Endothelial cell of umbilical vein (primary cell): ENCODE data around the gene CUZD1. TPM values are rescaled to one million over a fixed set of nuclear protein-coding genes. Genes with fewer than 3 reads are reported as not detected.

Source experiments
- BruUV-seq: library from RNA; stranded (reverse); fragments of 400-500 nt; replicated peaks from 2 replicates; lab custom pipeline; 2021; lab: Mats Ljungman, UMichigan
- CTCF ChIA-PET: fragments of 300-600, 350-600 bp; sonication (Branson Sonifier 250); formaldehyde crosslinking; loops from one replicate; lab custom pipeline; 2021; ENCODE audit warnings: antibody characterized with exemption, inconsistent platforms; lab: Charles Lee
- POLR2A ChIA-PET: fragments of 300-600, 350-600 bp; sonication (Branson Sonifier 250); formaldehyde crosslinking; loops from one replicate; lab custom pipeline; 2021; ENCODE audit warnings: antibody characterized with exemption, inconsistent platforms; lab: Charles Lee
- DNase-seq: peaks from one replicate; pipeline ENCODE4 v3.0.0-alpha.2; 2011; ENCODE audit warnings: low read depth, low spot score
- FAIRE-seq: peaks from 2 replicates; lab custom pipeline; 2011; peaks lifted over from hg19 to GRCh38; lab: Jason Lieb, UNC
- H2AFZ ChIP-seq: 2 replicates; pipeline ENCODE4 v1.6.0; 2012; ENCODE audit warnings: low read depth, low read length, control low read depth, inconsistent platforms
- H3K27ac ChIP-seq: 2 replicates; pipeline ENCODE4 v1.5.1; 2011; ENCODE audit warnings: low read depth, mild to moderate bottlenecking, control low read depth, low read length, moderate library complexity; ENCODE audit not compliant: insufficient read depth
- H3K27me3 ChIP-seq, 2 experiments: 2 replicates each; pipeline versions ENCODE4 v1.6.0 to v1.6.1; 2011; ENCODE audit warnings: low read length in 2 of 2, mixed read lengths in 1 of 2; ENCODE audit not compliant: control insufficient read depth in 2 of 2, insufficient read depth in 2 of 2
- H3K36me3 ChIP-seq, 2 experiments: 2 replicates in 1 of 2; 3 replicates in 1 of 2; pipeline ENCODE4 v1.5.1; 2011; ENCODE audit warnings: low read length in 2 of 2, mild to moderate bottlenecking in 1 of 2, moderate library complexity in 1 of 2; ENCODE audit not compliant: control insufficient read depth in 2 of 2, insufficient read depth in 2 of 2; ENCODE audit errors: extremely low read depth in 1 of 2
- H3K4me1 ChIP-seq: 3 replicates; pipeline ENCODE4 v1.5.1; 2011; ENCODE audit warnings: mild to moderate bottlenecking, low read length; ENCODE audit not compliant: control insufficient read depth, insufficient read depth; ENCODE audit errors: extremely low read depth
- H3K4me2 ChIP-seq: 2 replicates; pipeline ENCODE4 v1.6.1; 2011; ENCODE audit warnings: low read length, control low read depth, mixed read lengths; ENCODE audit not compliant: insufficient read depth
- H3K4me3 ChIP-seq, 3 experiments: fragments of 200-600 bp in 1 of 3; sonication (generic), shearing (Covaris generic) in 1 of 3; replicated peaks in 1 of 3; 2 replicates each; pipeline ENCODE4 v1.5.1; 2011 to 2016; ENCODE audit warnings: control low read depth in 3 of 3, low read length in 3 of 3, mild to moderate bottlenecking in 2 of 3, inconsistent platforms in 1 of 3, low read depth in 1 of 3, moderate library complexity in 1 of 3; ENCODE audit not compliant: insufficient read depth in 1 of 3
- H3K79me2 ChIP-seq: 2 replicates; pipeline ENCODE4 v1.6.0; 2012; ENCODE audit warnings: low read length, inconsistent platforms; ENCODE audit not compliant: control insufficient read depth, insufficient read depth
- H3K9ac ChIP-seq: replicated peaks from 2 replicates; pipeline ENCODE3; 2011; ENCODE audit warnings: low read length, control low read depth; ENCODE audit not compliant: insufficient read depth; ENCODE audit errors: extremely low read depth
- H3K9me1 ChIP-seq: replicated peaks from 3 replicates; pipeline ENCODE4 v1.6.0; 2011; ENCODE audit warnings: mild to moderate bottlenecking, low read length; ENCODE audit not compliant: control insufficient read depth, insufficient read depth; ENCODE audit errors: extremely low read depth
- H3K9me3 ChIP-seq: replicated peaks from 2 replicates; pipeline ENCODE4 v1.5.1; 2012; ENCODE audit warnings: low read length, inconsistent platforms; ENCODE audit not compliant: control insufficient read depth, insufficient read depth
- H4K20me1 ChIP-seq: replicated peaks from 2 replicates; pipeline ENCODE3; 2011; ENCODE audit warnings: mild to moderate bottlenecking, low read length; ENCODE audit not compliant: control insufficient read depth, insufficient read depth; ENCODE audit errors: extremely low read depth
- EZH2 ChIP-seq: IDR thresholded peaks from 2 replicates; pipeline ENCODE4 v1.6.1; 2012; ENCODE audit warnings: borderline replicate concordance, low read depth, mild to moderate bottlenecking, moderate library complexity, low read length, inconsistent platforms; ENCODE audit not compliant: severe bottlenecking
- FOS ChIP-seq: IDR thresholded peaks from 2 replicates; pipeline ENCODE4 v1.6.1; 2011; ENCODE audit warnings: mild to moderate bottlenecking, low read length, moderate library complexity, borderline replicate concordance; ENCODE audit not compliant: insufficient read depth
- GATA2 ChIP-seq: IDR thresholded peaks from 2 replicates; pipeline ENCODE4 v1.7.0; 2011; ENCODE audit warnings: low read depth, mild to moderate bottlenecking, moderate library complexity, mixed read lengths, low read length; ENCODE audit not compliant: insufficient read length, insufficient read depth
- JUN ChIP-seq: IDR thresholded peaks from 2 replicates; pipeline ENCODE4 v1.6.1; 2011; ENCODE audit warnings: borderline replicate concordance, low read depth; ENCODE audit not compliant: insufficient read length, insufficient read depth
- MYC ChIP-seq: IDR thresholded peaks from one replicate; pipeline ENCODE4 v1.6.1; 2011; ENCODE audit warnings: mild to moderate bottlenecking, low read depth, low read length
- POLR2A ChIP-seq: IDR thresholded peaks from 2 replicates; pipeline ENCODE4 v1.6.1; 2012; ENCODE audit warnings: low read depth, mild to moderate bottlenecking, control low read depth, low read length
- POLR2AphosphoS5 ChIP-seq: IDR thresholded peaks from 2 replicates; pipeline ENCODE4 v1.6.1; 2012; ENCODE audit warnings: low read depth, mild to moderate bottlenecking, control low read depth, low read length, moderate library complexity; ENCODE audit not compliant: insufficient read depth
- dilution Hi-C: fragments of 300-500 bp; cut with MboI; formaldehyde crosslinking; loops from one replicate; pipeline ENCODE4 v1.15.0; 2019; ENCODE audit warnings: low sequenced_read_pairs; ENCODE audit not compliant: extremely low pct_ligation_motif_present
- intact Hi-C: fragments of 100-400 bp; cut with micrococcal nuclease; formaldehyde crosslinking; loops from one replicate; pipeline ENCODE4 v1.10.0; 2022
- polyA plus RNA-seq, 4 experiments: library from polyadenylated mRNA; depleted of rRNA in 3 of 4; stranded (reverse) in 3 of 4; unstranded in 1 of 4; fragments of >200 nt; gene quantifications; 2 replicates each; pipeline versions ENCODE4 v1.2.1 to v1.2.3, GENCODE V29; 2011 to 2012; ENCODE audit warnings: missing spikeins in 1 of 4
- total RNA-seq: library from RNA; stranded (reverse); gene quantifications from 2 replicates; pipeline ENCODE4 v1.2.3, GENCODE V29; 2021
- TF ChIP-seq, protein P1 (sequence below), 2 donors: IDR thresholded peaks; 1 replicate in 1 of 2; 2 replicates in 1 of 2; pipeline ENCODE4 v1.5.1; 2011; ENCODE audit warnings: low read length in 2 of 2, mild to moderate bottlenecking in 2 of 2, moderate library complexity in 2 of 2, control low read depth in 1 of 2, inconsistent platforms in 1 of 2, low read depth in 1 of 2; ENCODE audit not compliant: insufficient read depth in 1 of 2; ENCODE audit errors: extremely low read depth in 1 of 2
- TF ChIP-seq, protein P2 (sequence below): IDR thresholded peaks from 2 replicates; pipeline ENCODE4 v1.6.1; 2011; ENCODE audit not compliant: insufficient read depth, insufficient read length

The CUZD1 gene
- total and polyA plus RNA-seq, 2 donors (not counting 3 experiments of a cell fraction or from before 2014, with no cell fraction given), result 1.1 to 1.4 TPM

DNA sequence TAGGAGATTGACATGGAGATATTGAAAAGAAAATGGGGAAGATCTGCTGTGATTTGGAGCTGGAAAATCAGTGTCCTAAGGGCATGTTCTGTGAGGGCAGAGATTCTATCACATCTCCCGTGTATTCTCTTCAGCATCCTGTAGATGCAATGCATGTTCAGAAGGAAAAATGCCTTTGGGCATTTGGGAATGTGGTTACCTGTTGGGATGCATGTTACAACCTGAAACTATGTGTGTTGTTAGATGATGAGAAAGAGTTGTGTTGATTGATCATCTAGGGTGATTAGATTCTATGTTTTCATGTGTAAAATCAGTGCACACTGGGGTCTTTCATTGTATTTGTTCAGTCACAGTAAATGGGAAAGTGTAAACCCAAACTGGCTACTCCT is 14.7 kb downstream of the CUZD1 start:
- FAIRE-seq (no peak), DNase-seq (no peak)
- BruUV-seq, result no TSS peak
- Histone ChIP-seq H3K79me2 (no peaks in the 10 kb centered on the region), H3K9me1 (no peaks in the 10 kb centered on the region), H3K4me1 (no peaks in the 10 kb centered on the region), H3K9ac (no peak overlapping the region), H3K9me3 (no peaks in the 10 kb centered on the region), H2AFZ (no peak overlapping the region), H3K4me2 (no peak overlapping the region), H3K27ac (no peak overlapping the region), H4K20me1 (no peaks in the 10 kb centered on the region), H3K27me3 (peaks cover 2 to 3% of the 10 kb centered on the region in 2 experiments), H3K36me3 (peaks cover 0 to 2% of the 10 kb centered on the region in 2 experiments), H3K4me3 (no peak overlapping the region)
- dilution Hi-C loops (no loop called here), intact Hi-C loops (no loop called here)
- CTCF ChIA-PET, result no interaction called here
- TF ChIP-seq, protein P1, sequence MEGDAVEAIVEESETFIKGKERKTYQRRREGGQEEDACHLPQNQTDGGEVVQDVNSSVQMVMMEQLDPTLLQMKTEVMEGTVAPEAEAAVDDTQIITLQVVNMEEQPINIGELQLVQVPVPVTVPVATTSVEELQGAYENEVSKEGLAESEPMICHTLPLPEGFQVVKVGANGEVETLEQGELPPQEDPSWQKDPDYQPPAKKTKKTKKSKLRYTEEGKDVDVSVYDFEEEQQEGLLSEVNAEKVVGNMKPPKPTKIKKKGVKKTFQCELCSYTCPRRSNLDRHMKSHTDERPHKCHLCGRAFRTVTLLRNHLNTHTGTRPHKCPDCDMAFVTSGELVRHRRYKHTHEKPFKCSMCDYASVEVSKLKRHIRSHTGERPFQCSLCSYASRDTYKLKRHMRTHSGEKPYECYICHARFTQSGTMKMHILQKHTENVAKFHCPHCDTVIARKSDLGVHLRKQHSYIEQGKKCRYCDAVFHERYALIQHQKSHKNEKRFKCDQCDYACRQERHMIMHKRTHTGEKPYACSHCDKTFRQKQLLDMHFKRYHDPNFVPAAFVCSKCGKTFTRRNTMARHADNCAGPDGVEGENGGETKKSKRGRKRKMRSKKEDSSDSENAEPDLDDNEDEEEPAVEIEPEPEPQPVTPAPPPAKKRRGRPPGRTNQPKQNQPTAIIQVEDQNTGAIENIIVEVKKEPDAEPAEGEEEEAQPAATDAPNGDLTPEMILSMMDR (IDR thresholded peaks at IDR 0.05; ENCODE audit: extremely low read depth in 1 of 2, insufficient read depth in 1 of 2, low read depth in 1 of 2, low read length in 2 of 2), result no peak
- TF ChIP-seq FOS, result no peak
- no peak for TF ChIP-seq GATA2
- POLR2A ChIA-PET, result no interaction called here

DNA sequence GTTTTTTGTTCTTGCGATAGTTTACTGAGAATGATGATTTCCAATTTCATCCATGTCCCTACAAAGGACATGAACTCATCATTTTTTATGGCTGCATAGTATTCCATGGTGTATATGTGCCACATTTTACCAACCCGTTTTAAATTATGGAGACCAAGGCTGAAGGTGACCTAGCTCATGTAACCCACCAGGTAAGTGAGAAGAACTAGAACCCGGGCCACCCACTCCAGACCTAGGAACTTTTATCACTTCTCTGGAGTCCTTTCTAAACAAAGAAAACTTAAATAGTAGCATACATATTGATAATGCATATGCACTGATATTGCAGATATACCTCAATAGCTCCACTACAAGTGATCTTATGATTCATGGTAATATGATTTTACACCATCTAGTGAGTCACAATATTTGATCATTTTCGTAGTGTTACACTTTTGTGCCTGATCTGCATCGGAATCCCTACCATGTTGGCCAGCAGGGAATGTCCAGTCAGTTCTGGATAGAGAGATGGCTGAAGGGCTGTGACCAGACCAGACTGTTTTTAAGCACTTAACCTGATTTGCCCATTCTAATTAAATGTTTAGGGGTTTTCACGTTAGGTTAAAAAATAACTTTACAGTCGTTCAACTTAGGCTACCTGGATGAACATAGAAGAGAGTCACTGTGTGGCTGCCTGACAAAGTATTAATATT is 15.2 kb downstream of the CUZD1 start:
- no peaks in the 10 kb centered on the region for H3K9me3 ChIP-seq
- H3K79me2 ChIP-seq, result no peaks in the 10 kb centered on the region
- no peak overlapping the region for H3K4me3 ChIP-seq
- no peaks in the 10 kb centered on the region for H3K4me1 ChIP-seq
- no peak overlapping the region for H3K27ac ChIP-seq
- ChIA-PET POLR2A (no interaction called here), CTCF (no interaction called here)
- intact Hi-C loops, result no loop called here
- no peak overlapping the region for H3K9ac ChIP-seq
- no peaks in the 10 kb centered on the region for H4K20me1 ChIP-seq
- H2AFZ ChIP-seq, result no peak overlapping the region
- no peaks in the 10 kb centered on the region for H3K9me1 ChIP-seq
- no peak for TF ChIP-seq EZH2
- no peak for TF ChIP-seq POLR2AphosphoS5
- TF ChIP-seq POLR2A, result no peak
- TF ChIP-seq, protein P1 (IDR thresholded peaks at IDR 0.05; ENCODE audit: extremely low read depth in 1 of 2, insufficient read depth in 1 of 2, low read depth in 1 of 2, low read length in 2 of 2), result no peak
- TF ChIP-seq, protein P2, sequence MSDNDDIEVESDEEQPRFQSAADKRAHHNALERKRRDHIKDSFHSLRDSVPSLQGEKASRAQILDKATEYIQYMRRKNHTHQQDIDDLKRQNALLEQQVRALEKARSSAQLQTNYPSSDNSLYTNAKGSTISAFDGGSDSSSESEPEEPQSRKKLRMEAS, result no peak
- TF ChIP-seq MYC, result no peak
- TF ChIP-seq GATA2, result no peak
- TF ChIP-seq FOS, result no peak
- TF ChIP-seq JUN, result no peak
- peaks cover 0 to 2% of the 10 kb centered on the region in 2 experiments for H3K36me3 ChIP-seq
- dilution Hi-C loops, result no loop called here
- FAIRE-seq (no peak), DNase-seq (no peak)
- no peak overlapping the region for H3K4me2 ChIP-seq
- peaks cover 2 to 3% of the 10 kb centered on the region in 2 experiments for H3K27me3 ChIP-seq
- no TSS peak for BruUV-seq
